ENCODE results near the gene GPATCH8.

- TF ChIP-seq DPF2 (IDR thresholded peaks at IDR 0.05) = no peak
- 0 out of 6 replicates have a peak, but pooled peaks of 1 of the 3 experiments have one; percentile 8 for TF ChIP-seq CTCF (IDR thresholded peaks at IDR 0.05 in 2 of 3, conservative IDR thresholded peaks at IDR 0.05 in 1 of 3; ENCODE audit: control insufficient read depth in 2 of 3, extremely low read depth in 1 of 3, insufficient read depth in 1 of 3, low read depth in 3 of 3, low read length in 3 of 3)
- TF ChIP-seq EZH2 (IDR thresholded peaks at IDR 0.05; ENCODE audit: borderline replicate concordance, control insufficient read depth, low read depth, low read length) = no peak
- TF ChIP-seq BACH1 (IDR thresholded peaks at IDR 0.05; ENCODE audit: borderline replicate concordance) = no peak
- no peak for TF ChIP-seq CHD2 (IDR thresholded peaks at IDR 0.05; ENCODE audit: borderline replicate concordance, low read depth, low read length)
- TF ChIP-seq SPI1 (IDR thresholded peaks at IDR 0.05; ENCODE audit: borderline replicate concordance, insufficient read depth, low read depth, low read length) = no peak
- TF ChIP-seq ZNF217 (IDR thresholded peaks at IDR 0.05) = no peak
- 0 out of 3 replicates have a peak, but pooled peaks of 1 of the 2 experiments have one; percentile 16 for TF ChIP-seq EGR1 (IDR thresholded peaks at IDR 0.05; ENCODE audit: borderline replicate concordance in 1 of 2, low read depth in 2 of 2, low read length in 2 of 2)
- no peak for TF ChIP-seq ATF7 (IDR thresholded peaks at IDR 0.05; ENCODE audit: low read depth)
Observed at GRCh38 chr17:44385287-44386181, 117.7 kb downstream of the GPATCH8 start.

Measured in GM12878 (cell line).